GM21717 (cell line): ENCODE data around the gene PAQR4.

ENCODE experiments used
- ATAC-seq: cut with Tn5 transposase; IDR thresholded peaks from one replicate; pipeline ENCODE4 v1.9.1; 2021; ENCODE audit warnings: mild to moderate bottlenecking, moderate library complexity; ENCODE audit not compliant: unreplicated experiment

The PAQR4 gene

GRCh38 chr16:3020604-3021448 is 51.7 kb downstream of the PAQR4 start:
- no peak for ATAC-seq

- ATAC-seq: no peak
These were observed 52.5 kb downstream of the PAQR4 start for GRCh38 chr16:3021449-3022207.

- ATAC-seq: no peak
These were observed 53.1 kb downstream of the PAQR4 start for GRCh38 chr16:3022208-3022683.

- ATAC-seq: no peak
These were observed 53.7 kb downstream of the PAQR4 start for GRCh38 chr16:3022684-3023414.
